Heart right ventricle (tissue), 16 donors: ENCODE data around the gene CLMP. TPM values are rescaled to one million over a fixed set of nuclear protein-coding genes. Genes with fewer than 3 reads are reported as not detected.

Source experiments
- ATAC-seq, 8 donors: fragments of 200-7000 bp; cut with Tn5 transposase; one replicate each; pipeline ENCODE4 v1.9.1; 2020; ENCODE audit warnings: mild to moderate bottlenecking in 8 of 8, moderate library complexity in 8 of 8, moderate number of reproducible peaks in 1 of 8
- DNase-seq, 2 donors: peaks; one replicate each; pipeline ENCODE4 v3.0.0-alpha.2; 2020
- H3K27ac ChIP-seq, 10 donors: fragments of 200-600 bp; sonication (generic) in 2 of 10; one replicate each; pipeline versions ENCODE4 v1.5.0 to v1.8.0; 2020 to 2022; ENCODE audit warnings: mild to moderate bottlenecking in 3 of 10
- H3K27me3 ChIP-seq, 7 donors: fragments of 200-600 bp; one replicate each; pipeline ENCODE4 v1.8.0; 2021 to 2022; ENCODE audit warnings: mild to moderate bottlenecking in 2 of 7
- H3K36me3 ChIP-seq, 9 donors: fragments of 200-600 bp; sonication (generic) in 1 of 9; one replicate each; pipeline versions ENCODE4 v1.5.0 to v1.8.0; 2020 to 2022; ENCODE audit warnings: mild to moderate bottlenecking in 2 of 9
- H3K4me1 ChIP-seq, 9 donors: fragments of 200-600 bp; sonication (generic) in 1 of 9; one replicate each; pipeline versions ENCODE4 v1.5.0 to v1.8.0; 2020 to 2022; ENCODE audit warnings: mild to moderate bottlenecking in 4 of 9
- H3K4me3 ChIP-seq, 10 donors: fragments of 200-600 bp; sonication (generic) in 2 of 10; one replicate each; pipeline versions ENCODE4 v1.5.0 to v1.8.0; 2020 to 2022; ENCODE audit warnings: mild to moderate bottlenecking in 7 of 10, moderate library complexity in 2 of 10
- H3K9me3 ChIP-seq, 11 donors: fragments of 200-600 bp in 10 of 11; sonication (generic) in 2 of 11; one replicate each; pipeline versions ENCODE4 v1.5.0 to v1.8.0; 2013 to 2022; ENCODE audit warnings: mild to moderate bottlenecking in 2 of 11, control low read depth in 1 of 11, moderate library complexity in 1 of 11
- WGBS, 2 donors: extraction: QIAGEN DNeasy Blood & Tissue Kit; methylation state at CpG; one replicate each; pipeline ENCODE4 v1.1.7; 2013; ENCODE audit warnings: inconsistent platforms in 1 of 2; 5-methylcytosine and 5-hydroxymethylcytosine counted together
- intact Hi-C, 10 donors: fragments of 100-400 bp; cut with DNase I; formaldehyde crosslinking; loops; one replicate each; pipeline versions ENCODE4 v1.11.1 to v1.14.2; 2022
- long read RNA-seq, 3 donors: library from polyadenylated mRNA; unstranded; transcript quantifications; one replicate each; pipeline ENCODE4 v2.0.0, GENCODE V29; 2020 to 2021
- polyA plus RNA-seq, 2 donors: library from polyadenylated mRNA; stranded (reverse); fragments of 200-250 nt; gene quantifications; one replicate each; pipeline ENCODE4 v1.2.3, GENCODE V29; 2013
- total RNA-seq, 10 donors: library from RNA; stranded (reverse); fragmentation: NEBNext Ultra II Directional in 3 of 10; extraction: Animal tissue kit (Norgen Biotek cat#: 25700) in 3 of 10; gene quantifications; one replicate each; pipeline versions ENCODE4 v1.2.1 to v1.2.4, GENCODE V29; 2021 to 2023
- TF ChIP-seq, protein P1 (sequence below), 9 donors: fragments of 200-600 bp; sonication (generic) in 2 of 9; IDR thresholded peaks; one replicate each; pipeline versions ENCODE4 v1.5.0 to v1.8.0; 2021 to 2022; ENCODE audit warnings: antibody characterized with exemption in 9 of 9, mild to moderate bottlenecking in 5 of 9, moderate library complexity in 1 of 9
- donor health status: Arrhythmogenic right ventricular cardiomyopathy.
- donor health status: ischemic (EF 13 %, LVEDD 7.1; RV severe dilation, severe dysfunction).
- donor health status: healthy with polysubstance abuse.
- donor health status: DM: no; HTN: yes; CAD: no.
- donor health status: DM: no; HTN: no; CAD: no.
- donor health status: ischemic (EF 25% LVEDD 6.9; RV normal size, moderate dysfunction).
- donor health status: ischemic (EF 25% LVEDD 5.7; RV mildly dilated, moderate dysfunction).
- donor health status: healthy.
- donor health status: DM: yes; HTN: yes; CAD: no.
- donor health status: Ischemic cardiomyopathy.
- donor health status: ischemic (EF 35%, LVEDD 5.7; RV mildly dilated, moderate dysfunction).
- donor health status: nonischemic (EF 11% LVEDD 7.7; RV severe dilation, severe dysfunction).
- donor health status: DM: yes; HTN: yes; CAD: no.
- donor health status: PGD.
- donor health status: ischemic (EF 29% LVEDD 5.4; RV normal size, mild dysfunction).
- donor health status: nonischemic (EF 23%, LVEDD 6.1; RV moderate dilation, normal function).

Gene CLMP, protein sequence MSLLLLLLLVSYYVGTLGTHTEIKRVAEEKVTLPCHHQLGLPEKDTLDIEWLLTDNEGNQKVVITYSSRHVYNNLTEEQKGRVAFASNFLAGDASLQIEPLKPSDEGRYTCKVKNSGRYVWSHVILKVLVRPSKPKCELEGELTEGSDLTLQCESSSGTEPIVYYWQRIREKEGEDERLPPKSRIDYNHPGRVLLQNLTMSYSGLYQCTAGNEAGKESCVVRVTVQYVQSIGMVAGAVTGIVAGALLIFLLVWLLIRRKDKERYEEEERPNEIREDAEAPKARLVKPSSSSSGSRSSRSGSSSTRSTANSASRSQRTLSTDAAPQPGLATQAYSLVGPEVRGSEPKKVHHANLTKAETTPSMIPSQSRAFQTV
- total RNA-seq, result 10 to 100 TPM in 2 of 10 donors, 1 to 10 TPM in 8; 1.9 to 16.9 (median 5.2) TPM
- polyA plus RNA-seq, result 1 to 10 TPM; 4.1 to 8.8 TPM
- long read RNA-seq, donor 1, full-length matches to known transcripts, result 3 of 7 reads
- long read RNA-seq, donor 1, partial matches to known transcripts, result 0 of 7 reads
- long read RNA-seq, donor 1, other reads (novel, unspliced or antisense), result 4 of 7 reads
- long read RNA-seq, donor 2, full-length matches to known transcripts, result 4 of 6 reads
- long read RNA-seq, donor 2, partial matches to known transcripts, result 1 of 6 reads
- long read RNA-seq, donor 2, other reads (novel, unspliced or antisense), result 1 of 6 reads
- long read RNA-seq, donor 3, full-length matches to known transcripts, result 1 of 18 reads
- long read RNA-seq, donor 3, partial matches to known transcripts, result 11 of 18 reads
- long read RNA-seq, donor 3, other reads (novel, unspliced or antisense), result 6 of 18 reads

DNA sequence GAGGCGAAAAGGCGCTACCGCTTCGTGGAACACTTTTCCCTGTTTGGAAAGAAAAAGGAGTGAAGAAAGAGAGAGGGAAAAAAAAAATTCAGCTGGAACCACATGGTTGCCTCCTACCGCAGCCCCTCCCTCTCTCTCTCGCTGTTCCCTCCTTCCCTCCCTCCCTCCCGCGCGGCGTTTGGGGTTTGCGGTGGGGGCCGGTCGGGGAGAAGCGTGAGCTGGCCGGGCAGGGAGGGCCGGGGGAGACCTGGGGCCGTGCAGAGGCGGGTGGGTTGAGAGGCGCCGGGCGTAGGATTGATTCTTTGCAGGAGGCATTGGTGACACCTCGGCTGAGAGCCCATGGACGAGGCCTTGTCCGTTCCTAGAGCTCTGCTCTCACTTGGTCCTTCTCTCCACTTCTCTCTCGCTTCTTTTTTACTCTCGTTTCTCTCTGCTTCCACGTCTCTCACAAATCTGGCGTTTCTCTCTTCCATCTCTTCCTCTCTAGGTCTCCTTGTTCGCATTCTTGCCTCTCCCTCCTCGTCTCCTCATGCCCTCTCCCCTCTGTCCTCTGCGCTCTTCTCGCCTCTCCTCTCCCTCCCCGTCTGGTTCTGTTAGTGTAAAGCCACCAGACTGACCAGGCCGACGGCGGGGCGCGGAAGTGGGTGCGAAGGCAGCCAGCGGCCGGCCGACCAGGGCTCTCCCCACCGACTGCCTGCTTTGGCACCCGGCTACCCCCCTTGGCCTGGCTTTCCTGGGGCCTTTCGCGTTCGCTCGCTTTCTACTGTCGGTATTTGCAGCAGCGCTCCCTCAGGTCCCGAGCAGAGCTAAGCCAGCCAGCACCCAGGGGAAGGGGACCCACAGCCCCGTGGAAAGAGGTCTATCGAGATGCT, at the start of gene CLMP:
TSS of gene CLMP (minus strand) at position 61 of the 872 bp plus-strand sequence. CDS start 308 bp downstream, outside the sequence.
- peaks cover 7 to 97% (median 83%) of the 10 kb centered on the region in 7 donors for H3K27me3 ChIP-seq
- no peaks in the 10 kb centered on the region for H3K36me3 ChIP-seq
- DNase-seq, result peak in 1 of 2 donors; percentile 51
- ATAC-seq, result peak; percentile 49 to 82 (median 76)
- WGBS, 2 donors, result 7% methylated on average over 51 of the region's 53 CpGs
- peak within 1 kb of the TSS in 8 of 10 donors; percentile 43 to 73 (median 64) for H3K27ac ChIP-seq
- intact Hi-C loops, result no loop called here
- H3K9me3 ChIP-seq, result no peaks in the 10 kb centered on the region
- H3K4me3 ChIP-seq, result peak within 1 kb of the TSS; percentile 6 to 52 (median 51)
- TF ChIP-seq, protein P1, sequence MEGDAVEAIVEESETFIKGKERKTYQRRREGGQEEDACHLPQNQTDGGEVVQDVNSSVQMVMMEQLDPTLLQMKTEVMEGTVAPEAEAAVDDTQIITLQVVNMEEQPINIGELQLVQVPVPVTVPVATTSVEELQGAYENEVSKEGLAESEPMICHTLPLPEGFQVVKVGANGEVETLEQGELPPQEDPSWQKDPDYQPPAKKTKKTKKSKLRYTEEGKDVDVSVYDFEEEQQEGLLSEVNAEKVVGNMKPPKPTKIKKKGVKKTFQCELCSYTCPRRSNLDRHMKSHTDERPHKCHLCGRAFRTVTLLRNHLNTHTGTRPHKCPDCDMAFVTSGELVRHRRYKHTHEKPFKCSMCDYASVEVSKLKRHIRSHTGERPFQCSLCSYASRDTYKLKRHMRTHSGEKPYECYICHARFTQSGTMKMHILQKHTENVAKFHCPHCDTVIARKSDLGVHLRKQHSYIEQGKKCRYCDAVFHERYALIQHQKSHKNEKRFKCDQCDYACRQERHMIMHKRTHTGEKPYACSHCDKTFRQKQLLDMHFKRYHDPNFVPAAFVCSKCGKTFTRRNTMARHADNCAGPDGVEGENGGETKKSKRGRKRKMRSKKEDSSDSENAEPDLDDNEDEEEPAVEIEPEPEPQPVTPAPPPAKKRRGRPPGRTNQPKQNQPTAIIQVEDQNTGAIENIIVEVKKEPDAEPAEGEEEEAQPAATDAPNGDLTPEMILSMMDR (IDR thresholded peaks at IDR 0.05), result no peak
- H3K4me1 ChIP-seq, result peaks cover 4 to 14% (median 13%) of the 10 kb centered on the region in 9 donors

DNA sequence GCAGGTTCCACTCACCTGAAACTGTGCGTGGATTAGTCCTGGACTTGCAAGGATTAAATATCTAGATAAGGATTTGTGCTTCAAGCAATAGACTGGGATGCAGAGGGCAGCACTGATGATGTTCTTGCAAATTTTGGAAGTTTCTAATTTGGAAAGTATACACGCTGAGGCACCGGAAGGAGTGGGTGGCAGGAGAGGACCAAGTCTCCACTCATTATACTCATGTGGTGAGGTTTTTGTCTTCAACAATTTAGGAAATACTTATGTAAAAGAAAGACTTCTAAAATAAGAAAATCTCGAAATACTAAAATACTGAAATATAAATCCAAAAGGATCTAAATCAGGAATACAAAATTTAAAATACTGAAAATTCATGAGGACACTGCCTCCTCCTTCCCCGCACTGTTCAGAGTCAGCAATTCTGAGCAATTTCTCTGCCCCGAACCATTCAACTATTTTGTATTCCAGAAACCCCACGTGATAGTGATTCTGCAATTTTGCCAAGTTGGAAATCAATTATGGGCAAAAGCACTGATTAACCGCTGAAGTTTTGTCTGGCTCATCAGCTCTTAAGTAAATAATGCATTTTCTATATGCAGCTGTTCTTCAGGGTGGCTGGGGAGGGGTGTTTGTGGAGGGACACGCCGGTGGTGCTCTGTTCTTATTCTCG, 47.0 kb upstream of the CLMP start:
- intact Hi-C loops, result no loop called here

DNA sequence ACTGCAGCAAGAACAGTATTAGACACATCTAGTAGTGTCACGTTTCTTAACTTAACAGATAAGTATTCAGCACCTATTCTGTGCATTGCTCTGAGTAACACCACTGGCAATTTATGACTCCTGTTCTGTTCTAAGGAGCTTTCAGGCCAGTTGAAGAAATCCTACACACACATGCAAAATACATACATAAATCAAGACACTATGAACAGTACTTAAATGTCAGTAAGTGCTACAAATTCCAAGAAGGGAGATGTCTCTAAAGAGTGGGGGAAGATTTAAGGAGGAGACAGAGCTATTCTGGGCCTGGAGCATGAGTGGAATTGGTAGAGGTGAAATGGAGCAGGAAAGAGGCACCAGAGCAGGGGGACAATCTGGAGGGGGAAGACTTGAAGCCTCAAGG, 46.2 kb upstream of the CLMP start:
- H3K9me3 ChIP-seq, result no peaks in the 10 kb centered on the region
- no peaks in the 10 kb centered on the region for H3K4me1 ChIP-seq
- H3K4me3 ChIP-seq, result no peak overlapping the region
- DNase-seq (no peak), ATAC-seq (no peak)
- peaks cover 0 to 9% (median under 1%) of the 10 kb centered on the region in 7 donors for H3K27me3 ChIP-seq
- intact Hi-C loops, result no loop called here
- H3K27ac ChIP-seq, result no peak overlapping the region
- whole genome bisulfite sequencing, 2 donors, result 84 to 92% methylated on average over 1 of the region's 1 CpG
- H3K36me3 ChIP-seq, result no peaks in the 10 kb centered on the region
- TF ChIP-seq, protein P1 (IDR thresholded peaks at IDR 0.05), result no peak

More for the DNA sequence above, 47.0 kb upstream of the CLMP start:
- WGBS, 2 donors, result 83 to 84% methylated on average over 11 of the region's 11 CpGs
- H3K4me1 ChIP-seq, result peaks cover 0 to 3% (median 1%) of the 10 kb centered on the region in 9 donors
- DNase-seq, result no peak
- no peak overlapping the region for H3K27ac ChIP-seq
- TF ChIP-seq, protein P1 (IDR thresholded peaks at IDR 0.05), result no peak
- H3K4me3 ChIP-seq, result no peak overlapping the region
- no peak for ATAC-seq
- no peaks in the 10 kb centered on the region for H3K36me3 ChIP-seq
- no peaks in the 10 kb centered on the region for H3K9me3 ChIP-seq
- peaks cover 0 to 11% (median 6%) of the 10 kb centered on the region in 7 donors for H3K27me3 ChIP-seq
